Uterus (tissue), 4 donors: ENCODE results near the gene NOTCH1. TPM values are rescaled to one million over a fixed set of nuclear protein-coding genes. Genes with fewer than 3 reads are reported as not detected.
A peak's percentile ranks its signal among the peaks of the same experiment; 100 is the strongest.

Experiments used
- DNase-seq, 2 donors: peaks; one replicate each; pipeline ENCODE4 v3.0.0-alpha.2; 2019 to 2020
- H3K27ac ChIP-seq, 2 donors: fragments of 200-600 bp; sonication (generic); 1 replicate in 1 of 2; 2 replicates in 1 of 2; pipeline ENCODE4 v1.5.1; 2016 to 2018
- H3K27me3 ChIP-seq, 2 donors: fragments of 200-600 bp; sonication (generic); one replicate each; pipeline ENCODE4 v1.5.1; 2018 to 2019; ENCODE audit warnings: control low read depth in 1 of 2
- H3K36me3 ChIP-seq, 2 donors: fragments of 200-600 bp; sonication (generic); one replicate each; pipeline ENCODE4 v1.5.1; 2019; ENCODE audit warnings: control low read depth in 1 of 2
- H3K4me1 ChIP-seq, 2 donors: fragments of 200-600 bp; sonication (generic); one replicate each; pipeline ENCODE4 v1.5.1; 2018 to 2019; ENCODE audit warnings: control low read depth in 1 of 2
- H3K4me3 ChIP-seq, 2 donors: fragments of 200-600 bp; sonication (generic); 1 replicate in 1 of 2; 2 replicates in 1 of 2; pipeline ENCODE4 v1.5.1; 2018 to 2019; ENCODE audit warnings: mild to moderate bottlenecking in 1 of 2
- H3K9me3 ChIP-seq, 2 donors: fragments of 200-600 bp; sonication (generic); one replicate each; pipeline ENCODE4 v1.5.1; 2019; ENCODE audit warnings: control low read depth in 1 of 2
- POLR2A ChIP-seq, 2 donors: fragments of 450-650 bp; IDR thresholded peaks; one replicate each; pipeline ENCODE4 v1.6.1; 2016; ENCODE audit warnings: antibody characterized with exemption in 2 of 2, mild to moderate bottlenecking in 1 of 2, moderate library complexity in 1 of 2
- intact Hi-C: fragments of 100-400 bp; cut with DNase I; formaldehyde crosslinking; loops from one replicate; pipeline ENCODE4 v1.15.1; 2023; ENCODE audit warnings: low total_unique reads
- total RNA-seq, 4 donors: library from RNA; depleted of rRNA in 3 of 4; stranded (reverse); fragments of >200 nt in 3 of 4; gene quantifications; one replicate each; pipeline versions ENCODE4 v1.1.0 to v1.2.4, GENCODE V29; 2014 to 2023
- TF ChIP-seq, protein P1 (sequence below), 4 experiments: fragments of 200-600 bp in 2 of 4; fragments of 450-650 bp in 2 of 4; sonication (generic) in 2 of 4; IDR thresholded peaks; one replicate each; pipeline ENCODE4 v1.5.1; 2016 to 2019; ENCODE audit warnings: antibody characterized with exemption in 4 of 4, mild to moderate bottlenecking in 2 of 4, moderate library complexity in 1 of 4
- donor health status: DM: yes; HTN: yes; CAD: no.

Gene NOTCH1
- total RNA-seq, 4 donors from 2014 or later = 19.7 to 109 (median 35.6) TPM

DNA sequence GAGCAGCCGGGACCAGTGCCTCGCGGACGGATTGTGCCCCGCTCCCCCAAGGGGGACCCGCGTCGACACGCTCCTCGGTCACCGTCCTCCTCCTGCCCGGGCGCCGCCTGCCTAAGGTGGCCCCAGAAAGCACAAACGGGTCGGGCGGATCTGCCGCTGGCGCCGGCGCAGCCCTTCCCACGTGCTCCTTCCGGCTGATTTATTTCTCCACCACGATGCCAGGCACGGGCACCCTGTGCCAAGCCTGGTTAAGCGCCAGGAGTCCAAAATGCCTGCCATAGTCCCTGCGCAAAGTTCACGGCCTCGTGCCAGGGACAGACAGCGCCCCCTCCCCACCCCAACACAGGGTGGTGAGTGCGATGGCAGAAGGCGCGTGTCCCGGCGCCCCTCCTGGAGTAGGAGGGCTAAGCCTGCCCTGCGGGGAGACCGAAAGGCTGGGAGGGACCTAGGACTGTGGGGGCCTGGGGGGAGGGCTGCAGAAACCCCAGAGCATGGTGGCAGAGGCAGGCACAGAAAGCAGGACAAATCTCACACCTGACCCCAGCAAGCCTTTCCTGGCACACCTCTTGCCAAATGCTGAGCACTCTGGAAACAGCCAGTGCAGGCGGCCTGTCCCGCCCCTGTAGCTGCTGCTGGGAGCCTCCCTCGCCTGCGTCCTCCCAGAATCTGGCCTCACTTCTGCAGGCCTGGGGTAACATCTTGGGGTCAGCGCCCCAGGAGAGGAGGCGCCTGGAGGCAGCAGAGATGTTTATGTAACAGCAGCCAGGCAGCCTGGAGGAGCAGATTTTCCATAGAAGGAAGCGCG lies 1.1 kb upstream of the NOTCH1 start:
- TF ChIP-seq, protein P1, sequence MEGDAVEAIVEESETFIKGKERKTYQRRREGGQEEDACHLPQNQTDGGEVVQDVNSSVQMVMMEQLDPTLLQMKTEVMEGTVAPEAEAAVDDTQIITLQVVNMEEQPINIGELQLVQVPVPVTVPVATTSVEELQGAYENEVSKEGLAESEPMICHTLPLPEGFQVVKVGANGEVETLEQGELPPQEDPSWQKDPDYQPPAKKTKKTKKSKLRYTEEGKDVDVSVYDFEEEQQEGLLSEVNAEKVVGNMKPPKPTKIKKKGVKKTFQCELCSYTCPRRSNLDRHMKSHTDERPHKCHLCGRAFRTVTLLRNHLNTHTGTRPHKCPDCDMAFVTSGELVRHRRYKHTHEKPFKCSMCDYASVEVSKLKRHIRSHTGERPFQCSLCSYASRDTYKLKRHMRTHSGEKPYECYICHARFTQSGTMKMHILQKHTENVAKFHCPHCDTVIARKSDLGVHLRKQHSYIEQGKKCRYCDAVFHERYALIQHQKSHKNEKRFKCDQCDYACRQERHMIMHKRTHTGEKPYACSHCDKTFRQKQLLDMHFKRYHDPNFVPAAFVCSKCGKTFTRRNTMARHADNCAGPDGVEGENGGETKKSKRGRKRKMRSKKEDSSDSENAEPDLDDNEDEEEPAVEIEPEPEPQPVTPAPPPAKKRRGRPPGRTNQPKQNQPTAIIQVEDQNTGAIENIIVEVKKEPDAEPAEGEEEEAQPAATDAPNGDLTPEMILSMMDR (IDR thresholded peaks at IDR 0.05) = no peak
- peak in 1 of 2 donors; percentile 46 for TF ChIP-seq POLR2A (IDR thresholded peaks at IDR 0.05)
- Histone ChIP-seq H3K27me3 (no peaks in the 10 kb centered on the region), H3K27ac (peak overlapping the region; percentile 90 to 91), H3K36me3 (no peaks in the 10 kb centered on the region), H3K4me1 (peaks cover 7 to 29% of the 10 kb centered on the region in 2 donors), H3K9me3 (no peaks in the 10 kb centered on the region), H3K4me3 (peak overlapping the region; percentile 56 to 84)
- intact Hi-C loops = loop anchor here (10.0 kb wide), 1 partner anchor 62 kb away; the partner anchor contains the start of gene SEC16A
- peak; percentile 87 to 88 for DNase-seq

DNA sequence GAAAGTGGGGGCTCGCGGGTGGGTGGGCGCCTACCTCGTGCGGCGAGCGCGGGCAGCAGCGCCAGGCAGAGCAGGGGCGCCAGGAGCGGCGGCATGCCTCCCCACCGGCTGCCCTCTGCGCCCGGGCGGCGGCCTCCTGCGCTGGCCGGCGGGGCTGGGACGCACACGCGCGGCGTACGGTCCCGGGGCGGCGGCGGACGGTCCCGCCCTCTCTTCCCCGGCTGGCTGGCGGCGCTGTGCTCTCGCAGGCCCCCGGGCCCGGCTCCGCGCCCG lies 220 bp downstream of the NOTCH1 start:
- H3K4me1 ChIP-seq = peaks cover under 1 to 19% of the 10 kb centered on the region in 2 donors
- H3K4me3 ChIP-seq = peak overlapping the region; percentile 56 to 84
- no peak for DNase-seq
- no peaks in the 10 kb centered on the region for H3K27me3 ChIP-seq
- no peaks in the 10 kb centered on the region for H3K36me3 ChIP-seq
- TF ChIP-seq, protein P1 (IDR thresholded peaks at IDR 0.05) = no peak
- TF ChIP-seq POLR2A (IDR thresholded peaks at IDR 0.05) = peak in 1 of 2 donors; percentile 37
- H3K27ac ChIP-seq = peak overlapping the region; percentile 83 to 90
- intact Hi-C loops = loop anchor here (10.0 kb wide), 1 partner anchor 61 kb away; the partner anchor contains the start of gene SEC16A
- H3K9me3 ChIP-seq = no peaks in the 10 kb centered on the region

DNA sequence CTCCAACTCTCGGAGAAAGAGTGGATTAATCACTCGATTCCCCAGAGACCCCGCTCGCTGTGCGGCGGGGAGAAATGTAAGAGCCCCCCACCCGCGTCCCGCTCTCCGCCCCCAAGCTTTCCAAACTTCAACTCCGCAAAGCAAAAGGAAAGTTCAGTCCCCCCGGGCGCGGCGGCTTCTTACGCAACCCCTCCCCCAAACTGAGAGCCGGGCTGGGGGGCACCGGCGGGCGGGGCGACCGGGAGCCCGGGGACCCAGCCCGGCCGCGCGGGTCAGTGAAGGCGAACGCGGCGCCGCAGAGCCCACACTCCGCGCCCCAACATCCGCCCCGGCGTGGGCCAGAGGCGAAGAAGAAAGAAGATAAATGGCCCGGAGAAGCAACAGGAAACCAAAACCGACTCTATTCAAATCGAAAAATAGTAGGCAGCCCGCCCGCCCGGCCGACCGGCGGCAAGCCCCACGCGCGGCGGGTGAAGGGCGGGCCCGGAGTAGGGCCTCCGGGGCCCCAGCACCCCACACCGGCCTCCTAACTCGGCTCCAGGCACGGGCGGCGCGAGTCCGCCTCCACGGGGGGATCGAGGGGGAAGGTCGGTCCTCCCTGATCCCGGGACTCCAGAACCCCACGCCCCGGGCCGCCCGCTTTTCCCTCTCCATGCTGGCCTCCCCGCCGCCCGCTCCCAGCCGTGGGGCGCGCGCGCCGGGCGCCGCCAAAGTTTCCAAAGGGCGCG lies 720 bp downstream of the NOTCH1 start:
- DNase-seq = peak in 1 of 2 donors; percentile 57
- Histone ChIP-seq H3K9me3 (no peaks in the 10 kb centered on the region), H3K27ac (peak overlapping the region; percentile 83 to 90), H3K4me1 (peaks cover 0 to 22% of the 10 kb centered on the region in 2 donors), H3K27me3 (no peaks in the 10 kb centered on the region), H3K4me3 (peak overlapping the region; percentile 56 to 84), H3K36me3 (no peaks in the 10 kb centered on the region)
- TF ChIP-seq, protein P1 (IDR thresholded peaks at IDR 0.05) = no peak
- no peak for TF ChIP-seq POLR2A (IDR thresholded peaks at IDR 0.05)
- intact Hi-C loops = loop anchor here (10.0 kb wide), 1 partner anchor 60 kb away; the partner anchor contains the start of gene SEC16A

DNA sequence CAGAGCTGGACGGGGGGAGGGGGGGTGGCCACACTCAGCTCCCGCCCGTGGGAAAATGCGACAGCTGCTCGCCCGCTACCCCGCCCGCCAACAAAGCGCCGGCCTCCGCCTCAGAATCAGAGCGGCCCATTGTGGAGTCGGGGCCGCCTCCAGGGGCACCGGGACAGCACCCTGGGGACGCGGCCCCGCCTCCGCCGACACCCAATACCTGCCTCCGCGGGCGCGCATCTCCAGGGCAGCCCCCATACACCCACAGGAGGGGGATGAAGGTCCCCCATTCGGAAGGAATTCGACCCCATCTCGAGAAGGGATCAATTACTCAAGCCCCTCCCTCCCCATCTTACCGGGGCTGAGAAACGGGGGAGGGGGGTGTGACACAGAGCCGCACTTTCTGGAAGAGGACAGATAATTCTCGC lies 1.3 kb downstream of the NOTCH1 start:
- peak overlapping the region; percentile 56 to 84 for H3K4me3 ChIP-seq
- no peaks in the 10 kb centered on the region for H3K27me3 ChIP-seq
- no peaks in the 10 kb centered on the region for H3K9me3 ChIP-seq
- peak in 1 of 2 donors; percentile 63 for DNase-seq
- H3K4me1 ChIP-seq = peaks cover 0 to 25% of the 10 kb centered on the region in 2 donors
- H3K27ac ChIP-seq = peak overlapping the region; percentile 83 to 90
- H3K36me3 ChIP-seq = no peaks in the 10 kb centered on the region
- no peak for TF ChIP-seq POLR2A (IDR thresholded peaks at IDR 0.05)
- TF ChIP-seq, protein P1 (IDR thresholded peaks at IDR 0.05) = peak in 1 of 4 experiments; percentile 4
- intact Hi-C loops = loop anchor here (10.0 kb wide), 1 partner anchor 60 kb away; the partner anchor contains the start of gene SEC16A
